ENCODE data around the gene CSNK2A3. TPM values are rescaled to one million over a fixed set of nuclear protein-coding genes. Genes with fewer than 3 reads are reported as not detected.
"Not testable (repeated sequence)": the region's sequence is repeated elsewhere in the genome, so short reads cannot be mapped to it uniquely, and the experiment has no call there.

The CSNK2A3 gene
- total RNA-seq = 1 to 10 TPM; 2.2 to 2.7 TPM

DNA sequence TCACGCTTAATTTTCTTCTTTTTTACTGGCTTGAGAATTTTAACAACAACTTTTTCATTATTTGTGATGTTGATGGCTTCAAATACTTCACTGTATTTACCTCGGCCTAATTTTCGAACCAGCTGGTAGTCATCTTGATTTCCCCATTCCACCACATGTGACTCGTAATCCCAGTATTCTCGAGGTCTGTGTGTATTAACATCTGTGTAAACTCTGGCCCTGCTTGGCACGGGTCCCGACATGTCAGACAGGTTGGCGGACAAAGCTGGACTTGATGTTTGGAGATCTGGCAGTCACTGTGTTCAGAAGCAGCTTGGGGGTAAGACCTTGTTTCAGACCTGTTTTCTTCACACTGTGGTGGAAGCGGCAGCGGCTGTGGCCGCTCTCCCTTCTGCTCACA lies at the start of gene CSNK2A3:
TSS of gene CSNK2A3 (minus strand) at position 373 of the 400 bp plus-strand sequence. CDS start at position 242, 131 bp downstream.
- CTCF ChIA-PET, POLR2A ChIA-PET: not testable (repeated sequence)

DNA sequence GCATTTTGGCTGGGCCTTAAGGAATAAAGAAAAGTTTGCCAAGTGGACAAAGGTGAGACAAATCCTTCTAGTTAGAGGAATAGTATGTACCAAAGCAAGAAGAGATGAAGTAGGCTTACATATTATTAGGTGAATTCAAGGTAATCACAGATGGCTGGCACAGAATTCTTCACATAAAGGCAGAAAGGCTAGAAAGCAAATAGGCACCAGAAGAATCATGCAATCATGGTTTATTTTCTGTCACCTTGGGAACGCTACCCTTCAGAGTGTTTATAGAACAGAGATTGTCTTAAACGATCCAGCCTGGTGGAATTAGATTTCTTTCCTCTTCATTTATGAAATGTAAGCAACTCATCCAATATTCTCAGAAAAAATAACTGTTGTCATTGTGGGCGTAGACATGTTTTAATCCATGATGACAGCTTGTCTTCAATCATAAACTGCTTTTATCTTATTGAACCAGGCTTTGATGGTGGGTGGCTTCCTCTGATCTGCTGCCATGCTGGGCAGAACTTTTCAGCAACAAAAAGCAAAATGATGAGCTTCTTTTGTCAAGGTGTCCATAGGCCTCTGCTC lies 49.0 kb upstream of the CSNK2A3 start:
- ChIA-PET CTCF (no interaction called here), POLR2A (no interaction called here)

DNA sequence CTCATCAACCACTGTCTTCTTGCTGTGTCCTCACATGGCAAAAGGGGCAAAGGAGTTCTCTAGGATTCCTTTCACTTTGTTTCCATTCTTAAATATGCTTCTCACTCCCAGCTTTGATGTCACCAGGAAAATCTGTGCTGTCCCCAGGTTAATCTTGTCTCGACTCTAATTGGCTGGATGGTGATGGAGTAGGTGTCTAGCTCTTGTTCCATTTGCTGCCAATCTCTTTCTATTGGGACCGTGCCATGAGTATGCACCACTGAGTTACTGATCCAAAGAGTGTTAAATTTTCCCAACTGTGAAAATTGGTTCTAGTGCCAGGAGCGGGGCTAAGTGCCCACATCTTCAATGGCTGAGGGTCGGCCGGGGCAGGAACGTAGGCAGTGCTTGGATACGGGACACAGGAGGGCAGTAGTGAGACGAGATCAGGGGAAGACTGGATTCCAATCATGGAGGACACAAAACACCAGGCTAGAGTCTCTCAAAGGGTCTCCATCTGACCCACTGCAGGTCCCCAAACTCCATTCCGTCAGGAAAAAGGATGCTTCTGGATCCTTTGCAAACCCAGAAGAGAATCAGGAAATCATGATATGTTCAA lies 47.7 kb upstream of the CSNK2A3 start:
- ChIA-PET POLR2A (no interaction called here), CTCF (no interaction called here)

DNA sequence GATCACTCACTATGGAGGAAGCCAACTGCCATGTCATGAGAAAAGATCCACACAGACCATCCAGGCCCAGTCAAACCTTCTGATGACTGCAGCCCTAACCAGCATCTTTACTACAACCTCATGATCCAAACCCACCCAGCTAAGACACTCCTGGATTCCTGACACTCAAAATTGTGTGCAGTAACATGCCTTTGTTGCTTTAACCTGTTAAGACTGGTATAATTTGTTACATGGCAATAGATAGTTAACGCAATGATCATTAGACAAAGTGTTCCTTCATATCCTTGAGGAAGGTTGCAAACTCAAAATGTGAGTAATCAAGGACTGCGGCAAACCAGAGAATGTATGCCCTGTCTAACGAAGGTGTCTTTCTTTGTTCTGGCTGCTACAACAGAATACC lies 47.1 kb upstream of the CSNK2A3 start:
- ChIA-PET POLR2A (no interaction called here), CTCF (no interaction called here)

DNA sequence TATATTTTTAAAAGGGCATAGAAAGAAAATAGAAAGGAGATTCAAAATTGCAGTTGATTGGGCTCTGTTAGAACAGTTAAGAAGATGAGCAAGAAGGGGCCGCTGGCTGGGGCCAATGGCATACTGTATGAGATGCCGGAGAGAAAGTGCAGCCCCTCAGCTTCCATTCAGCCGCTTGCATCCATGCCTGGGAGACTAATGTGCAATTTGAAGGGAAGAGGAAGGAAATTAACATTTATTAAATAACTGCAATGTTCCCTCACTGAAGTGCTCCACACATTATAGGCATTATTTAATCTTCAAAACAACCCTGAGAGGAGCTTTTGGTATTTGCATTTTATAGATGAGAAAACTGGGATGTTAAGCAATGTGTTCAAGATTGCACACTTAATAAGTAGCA lies 44.7 kb upstream of the CSNK2A3 start:
- ChIA-PET CTCF (no interaction called here), POLR2A (no interaction called here)

DNA sequence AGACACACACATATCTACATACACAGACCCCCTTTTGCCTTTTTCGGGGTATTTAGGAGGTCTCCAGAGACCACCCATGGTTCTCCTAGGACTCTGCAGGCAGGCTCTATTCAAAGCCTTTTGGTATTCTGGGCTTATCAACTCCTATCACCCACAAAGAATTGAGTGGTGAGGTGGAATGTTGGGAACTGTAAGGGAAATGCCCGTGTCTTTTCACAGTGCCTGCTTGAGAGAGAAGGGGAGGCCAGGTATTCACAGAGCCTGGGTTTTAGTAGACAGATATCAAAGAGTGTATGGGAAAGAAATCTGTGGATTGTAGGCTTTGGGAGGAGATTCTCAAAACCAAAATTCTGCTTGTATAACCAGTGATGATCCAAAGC lies 44.0 kb upstream of the CSNK2A3 start:
- ChIA-PET CTCF (no interaction called here), POLR2A (no interaction called here)

DNA sequence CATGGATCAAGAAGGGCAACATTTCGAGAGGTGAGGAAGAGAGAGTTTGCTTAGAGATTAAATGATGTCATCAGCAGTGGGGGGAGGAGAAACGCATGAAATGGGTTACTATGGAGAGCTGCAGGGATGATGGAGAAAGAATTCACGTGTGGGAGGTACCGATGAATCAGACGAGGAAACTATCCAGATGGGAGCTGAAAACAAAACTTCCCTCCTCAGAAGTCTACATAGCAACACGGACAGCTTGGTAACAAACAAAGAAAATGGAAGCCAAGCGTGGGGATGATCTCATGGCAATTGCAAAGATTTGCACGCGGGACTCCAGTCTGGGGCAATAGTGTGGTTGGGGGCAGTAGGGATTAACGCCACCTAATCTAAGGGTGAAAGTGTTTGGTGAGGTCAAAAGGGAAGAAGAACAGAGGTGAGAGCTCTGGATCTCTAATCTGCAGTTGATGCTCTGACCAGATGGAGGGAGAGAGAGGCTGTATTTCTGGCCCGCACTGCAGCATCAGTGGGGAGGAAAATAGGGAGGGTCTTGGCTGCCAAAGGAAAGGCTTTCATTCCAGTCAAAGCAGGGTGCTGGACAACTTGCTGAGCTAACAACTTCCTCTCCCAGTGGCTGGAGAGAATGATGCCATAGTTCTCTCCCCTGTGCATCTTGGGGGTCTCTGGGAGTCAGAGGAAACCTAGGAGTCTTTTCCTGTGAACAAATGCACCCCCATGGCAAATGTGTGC lies 43.4 kb upstream of the CSNK2A3 start:
- ChIA-PET POLR2A (no interaction called here), CTCF (no interaction called here)

DNA sequence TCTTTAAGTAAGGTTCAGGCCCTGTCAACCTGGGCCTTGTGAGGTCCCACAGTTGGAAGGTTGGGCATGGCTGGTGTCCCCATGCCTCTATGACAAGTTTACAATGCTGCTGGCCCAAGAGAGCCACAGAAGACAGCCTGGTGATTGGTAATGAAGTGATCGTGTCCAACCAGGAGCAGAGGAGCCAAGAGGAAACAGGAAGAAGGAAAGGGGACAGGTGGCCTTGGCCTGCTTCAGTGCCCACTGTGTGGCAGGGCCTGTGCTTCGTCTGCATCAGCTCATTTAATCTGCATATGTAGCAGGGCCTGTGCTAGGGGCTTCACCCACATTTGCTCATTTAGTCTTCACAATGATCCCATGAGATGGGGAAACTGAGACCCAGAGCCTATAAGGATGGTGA lies 42.1 kb upstream of the CSNK2A3 start:
- ChIA-PET CTCF (no interaction called here), POLR2A (no interaction called here)

DNA sequence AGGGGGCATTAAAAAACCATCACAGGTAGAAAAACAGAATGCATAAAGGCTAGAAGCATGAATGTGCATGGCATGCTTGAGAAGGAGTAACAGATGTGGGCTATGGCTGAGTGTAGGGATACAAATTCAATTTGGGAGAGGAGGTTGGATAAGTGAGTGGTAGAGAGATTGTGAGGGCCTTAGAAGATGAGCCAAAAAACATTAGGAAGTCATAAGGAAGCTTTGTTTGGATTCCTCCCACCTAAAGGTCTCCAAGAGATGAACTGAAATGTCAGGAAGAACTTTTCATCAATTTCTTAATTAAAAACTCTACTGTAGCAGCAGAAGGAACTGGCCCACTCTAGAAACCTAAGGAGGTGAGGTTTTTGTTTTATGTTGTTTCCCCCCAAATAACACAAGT lies 41.2 kb upstream of the CSNK2A3 start:
- POLR2A ChIA-PET = no interaction called here

DNA sequence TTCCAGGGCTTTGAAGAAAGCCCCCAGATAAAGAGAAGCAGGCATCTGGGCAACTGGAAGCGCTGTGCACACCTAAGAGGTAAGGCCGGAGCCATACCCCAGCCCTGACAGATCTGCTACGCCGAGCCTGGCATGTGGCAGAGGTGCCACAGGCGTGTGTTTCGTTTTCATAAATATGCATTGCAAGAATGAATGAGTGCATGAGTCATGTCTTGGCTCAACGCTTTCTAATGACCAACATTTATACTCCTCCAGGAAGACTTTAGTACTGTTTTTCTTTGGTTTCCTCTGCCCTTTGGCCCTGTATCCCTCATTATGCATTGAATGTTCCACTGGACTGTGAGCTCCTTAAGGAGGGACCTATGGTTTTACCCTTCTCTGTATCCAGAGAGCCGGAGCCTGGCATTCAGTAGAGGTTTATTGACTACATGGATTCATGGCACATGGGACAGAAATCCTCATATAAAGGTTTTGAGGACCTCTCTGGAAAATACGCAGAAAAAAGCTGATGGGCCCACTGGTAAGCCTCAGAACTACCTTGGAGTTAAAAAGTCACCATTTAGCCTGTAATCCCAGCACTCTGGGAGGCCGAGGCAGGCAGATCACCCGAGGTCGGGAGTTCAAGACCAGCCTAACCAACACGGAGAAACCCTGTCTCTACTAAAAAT lies 38.9 kb upstream of the CSNK2A3 start:
- CTCF ChIA-PET = no interaction called here
- POLR2A ChIA-PET = no interaction called here

More for the DNA sequence above, 41.2 kb upstream of the CSNK2A3 start:
- CTCF ChIA-PET = no interaction called here

DNA sequence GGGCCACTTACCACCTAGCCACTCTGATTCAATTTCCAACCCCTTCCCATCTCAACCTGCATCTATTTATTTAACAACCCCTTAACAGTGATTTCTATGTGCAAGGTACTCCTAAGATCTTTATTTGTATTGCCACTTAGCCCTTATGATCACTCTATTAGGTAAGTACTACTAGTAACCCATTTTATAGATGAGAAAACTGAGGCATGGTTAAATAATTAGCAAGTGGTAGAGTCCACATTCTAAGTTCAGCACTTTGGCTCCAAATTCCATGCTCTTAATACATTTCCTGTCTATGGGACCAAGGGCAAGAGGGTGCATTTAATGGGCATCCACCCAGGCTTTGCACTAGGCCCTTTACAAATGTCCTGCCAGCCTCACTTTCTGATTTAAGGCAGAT lies 38.1 kb upstream of the CSNK2A3 start:
- CTCF ChIA-PET = no interaction called here
- POLR2A ChIA-PET = no interaction called here

DNA sequence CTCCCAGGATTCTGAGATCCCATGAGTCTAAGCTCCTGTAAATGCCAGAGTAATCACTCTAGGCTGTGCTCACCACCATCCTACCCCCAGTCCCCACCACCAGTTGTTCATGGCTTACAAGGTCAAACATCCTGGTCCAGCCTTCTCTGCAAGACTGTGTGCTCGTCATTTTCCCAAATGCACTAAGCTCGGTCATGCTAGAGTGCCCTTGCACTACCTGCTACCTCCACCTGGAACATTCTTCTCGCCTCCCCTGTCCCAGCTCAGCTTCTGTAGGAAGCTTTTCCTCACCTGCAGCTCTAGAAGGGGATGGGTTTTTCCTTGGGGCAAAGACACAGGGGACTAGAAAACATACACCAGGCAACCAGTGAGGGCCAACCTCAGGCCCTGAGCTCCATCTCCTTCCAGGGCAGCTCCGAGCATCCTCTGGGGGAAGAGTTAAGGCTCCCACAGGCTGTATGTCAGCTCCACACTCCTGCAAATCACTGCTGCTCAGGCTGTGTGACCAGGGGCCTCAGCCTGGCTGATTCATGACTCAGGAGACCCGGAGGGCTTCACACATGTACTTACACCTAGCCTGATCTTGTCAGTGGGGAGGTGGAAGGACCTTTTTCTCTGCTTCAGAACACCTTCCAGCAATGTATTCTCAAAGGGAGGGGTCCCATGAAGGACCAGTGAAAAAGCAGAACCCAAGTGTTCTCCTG lies 37.2 kb upstream of the CSNK2A3 start:
- POLR2A ChIA-PET = no interaction called here

DNA sequence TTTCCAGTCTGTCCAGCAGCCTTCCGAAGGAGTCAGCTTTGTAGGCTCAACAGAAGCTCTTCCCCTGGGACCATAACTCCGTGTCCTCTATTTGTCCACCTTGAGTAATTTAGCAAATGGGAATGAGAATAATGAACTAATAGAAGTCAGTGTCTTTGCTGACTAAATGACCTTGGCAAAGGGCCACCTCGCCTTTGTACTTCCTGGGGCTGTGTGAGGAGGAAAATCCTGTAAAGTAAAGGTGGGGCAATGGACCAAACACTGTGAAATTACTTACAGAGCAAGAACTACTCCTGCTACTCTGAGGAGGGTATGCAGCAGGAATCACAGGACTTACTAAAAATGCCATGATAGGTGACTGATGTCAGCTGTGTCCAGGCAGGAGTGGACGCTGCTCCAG lies 36.2 kb upstream of the CSNK2A3 start:
- POLR2A ChIA-PET = no interaction called here
- CTCF ChIA-PET = no interaction called here

More for the DNA sequence above, 37.2 kb upstream of the CSNK2A3 start:
- CTCF ChIA-PET = no interaction called here

DNA sequence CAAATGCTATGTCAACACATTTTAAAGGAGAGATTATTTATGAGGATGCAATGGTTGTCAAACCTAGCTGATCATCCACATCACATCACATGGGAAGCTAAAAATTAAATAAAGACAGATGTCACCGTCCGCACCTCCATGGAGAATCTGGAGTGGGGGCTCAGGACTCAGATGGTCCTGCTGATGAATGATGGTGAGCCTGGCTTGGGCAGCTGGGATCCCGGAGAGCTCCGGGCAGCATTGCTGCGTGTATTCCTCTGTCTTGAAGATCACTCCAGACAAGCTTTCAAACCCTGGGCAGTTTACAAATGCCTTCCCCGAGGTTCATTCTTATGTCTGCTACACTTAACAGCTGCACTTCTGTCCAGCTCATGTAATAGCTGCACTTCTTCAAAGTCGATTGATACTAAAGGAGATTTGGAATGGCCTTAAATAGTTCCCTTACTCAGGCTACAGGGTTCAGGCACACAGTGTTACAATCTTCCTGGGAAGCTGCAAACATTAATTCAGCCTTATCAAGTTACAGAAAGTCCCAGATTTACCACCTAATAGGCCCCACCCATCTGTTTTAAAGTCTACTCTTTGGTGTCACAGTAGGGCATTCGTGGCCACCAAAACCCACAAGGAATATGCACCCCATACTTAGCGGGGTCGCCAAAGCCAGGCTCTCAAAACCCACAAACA lies 34.7 kb upstream of the CSNK2A3 start:
- ChIA-PET POLR2A (no interaction called here), CTCF (no interaction called here)

DNA sequence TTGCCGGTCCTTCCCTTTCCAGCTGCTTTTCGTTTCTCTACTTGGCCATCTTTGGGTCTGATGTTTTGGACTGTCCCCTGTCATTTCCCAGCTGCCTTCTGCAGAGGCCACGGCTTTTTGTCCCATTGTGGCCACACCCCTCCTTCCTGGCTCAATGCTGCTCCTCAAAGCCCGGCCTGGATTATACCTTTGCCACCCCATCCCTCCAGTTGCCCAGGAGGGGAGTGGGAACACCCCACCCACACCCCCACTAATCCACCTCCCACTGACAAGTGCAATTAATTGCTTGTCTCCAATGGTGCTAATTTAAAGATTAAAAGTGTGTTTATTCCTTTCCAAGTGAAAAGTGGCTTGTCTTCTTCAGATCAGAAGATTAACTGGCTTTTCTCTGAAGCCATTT lies 34.2 kb upstream of the CSNK2A3 start:
- CTCF ChIA-PET = no interaction called here
- POLR2A ChIA-PET = no interaction called here

DNA sequence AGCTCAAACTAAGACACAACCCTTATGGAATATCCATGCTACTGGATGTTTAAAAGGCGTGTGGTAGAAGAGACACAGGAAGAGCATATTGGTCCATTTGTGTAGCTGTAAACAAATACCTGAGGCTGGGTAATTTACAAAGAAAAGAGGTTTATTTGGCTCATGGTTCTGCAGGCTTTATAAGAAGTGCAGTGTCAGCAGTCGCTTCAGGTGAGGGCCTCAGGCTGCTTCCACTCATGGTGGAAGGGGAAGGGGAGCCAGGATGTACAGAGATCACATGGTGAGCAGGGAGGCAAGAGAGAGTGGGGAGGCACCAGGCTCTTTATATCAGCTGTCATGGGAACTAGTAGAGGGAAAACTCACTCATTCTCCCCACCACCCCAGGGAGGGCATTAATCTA lies 31.8 kb upstream of the CSNK2A3 start:
- ChIA-PET POLR2A (no interaction called here), CTCF (no interaction called here)

DNA sequence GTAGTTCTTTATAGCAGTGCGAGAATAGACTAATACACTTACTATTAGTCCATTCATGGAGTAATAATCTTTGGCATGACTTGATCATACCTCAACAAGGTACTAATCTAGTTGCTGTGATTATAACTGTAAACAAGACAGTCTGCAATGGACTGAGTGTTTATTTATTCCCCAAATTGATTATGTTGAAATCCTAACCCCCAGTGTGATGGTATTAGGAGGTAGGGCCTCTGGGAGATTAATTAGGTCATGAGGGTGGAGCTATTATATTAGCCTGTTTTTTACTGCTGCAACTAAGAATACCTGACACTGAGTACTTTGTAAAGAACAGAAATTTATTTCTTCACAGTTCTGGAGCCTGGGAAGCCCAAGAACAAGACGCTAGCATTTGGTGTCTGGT lies 30.9 kb upstream of the CSNK2A3 start:
- ChIA-PET CTCF (no interaction called here), POLR2A (no interaction called here)

DNA sequence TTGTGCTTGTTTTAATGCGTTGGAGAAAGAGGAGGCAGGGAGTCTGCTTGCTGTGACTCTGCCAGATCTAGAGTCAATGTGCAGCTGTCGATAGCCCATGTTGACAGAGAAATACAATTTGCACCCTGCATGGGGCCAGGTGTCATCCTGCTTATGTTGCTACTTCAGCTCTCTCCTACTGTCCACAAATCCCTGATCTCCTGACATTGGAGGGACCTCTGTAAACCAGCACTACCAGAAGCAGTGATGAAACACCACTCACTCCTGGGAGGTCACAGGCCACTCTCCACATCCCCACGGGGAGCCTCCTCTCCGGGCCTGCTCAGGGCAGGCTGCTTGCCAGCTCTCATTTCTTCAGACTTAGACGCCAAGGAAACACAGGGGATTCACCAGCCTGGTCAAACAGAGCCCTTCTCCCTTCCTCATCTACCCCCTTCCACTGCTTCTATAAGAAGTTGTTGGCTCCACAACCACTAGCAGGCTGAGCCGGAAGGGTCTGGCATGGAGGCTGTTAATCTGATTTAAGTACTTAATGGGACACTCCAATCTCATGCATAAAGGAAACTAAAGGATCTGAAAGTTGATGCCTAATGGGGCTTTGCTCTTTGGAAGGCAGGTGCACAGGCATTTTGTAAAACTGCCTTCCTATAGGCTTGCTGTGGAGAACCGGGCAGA lies 29.9 kb upstream of the CSNK2A3 start:
- ChIA-PET CTCF (no interaction called here), POLR2A (no interaction called here)

DNA sequence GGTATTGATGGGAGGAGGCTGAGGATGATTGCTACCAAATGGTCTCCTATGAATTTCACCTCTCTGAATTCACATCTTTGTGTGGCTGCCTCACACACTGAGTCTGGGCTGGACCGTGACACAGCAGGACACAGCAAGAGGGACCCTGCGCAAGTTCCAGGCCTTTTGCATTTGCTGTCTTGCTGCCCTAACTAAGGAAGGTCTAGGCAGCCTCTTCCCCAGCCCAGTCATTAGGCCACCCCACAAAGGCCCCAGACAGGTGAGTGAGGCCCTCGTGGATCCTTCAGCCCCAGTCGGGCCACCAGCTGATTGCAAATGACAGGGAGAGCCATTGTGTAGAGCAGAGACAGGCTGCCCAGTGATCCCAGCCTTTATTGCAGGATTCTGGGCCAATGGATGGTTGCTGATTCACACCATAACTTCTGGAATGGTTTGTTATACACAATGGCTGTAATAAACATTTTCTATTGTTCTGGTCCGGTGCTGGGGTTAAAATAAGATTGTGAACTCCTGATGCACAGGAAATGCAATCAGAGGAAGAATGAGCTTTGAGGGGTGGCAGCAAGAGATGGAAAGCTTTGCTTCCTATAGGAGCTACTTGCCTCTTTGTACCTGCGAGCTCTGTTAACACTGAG lies 28.5 kb upstream of the CSNK2A3 start:
- CTCF ChIA-PET = no interaction called here

More for the DNA sequence above, 28.5 kb upstream of the CSNK2A3 start:
- POLR2A ChIA-PET = no interaction called here

All from activated CD8-positive, alpha-beta memory T cell treated with anti-CD3 and anti-CD28 coated beads for 36 hours (primary cell).